ENCODE measurements around the gene SLC9B1. TPM values are rescaled to one million over a fixed set of nuclear protein-coding genes. Genes with fewer than 3 reads are reported as not detected.
A peak's percentile ranks its signal among the peaks of the same experiment; 100 is the strongest.

Gene SLC9B1
- polyA plus RNA-seq, 1 of the 3 experiments (the other 2 are of a cell fraction), result 0.21 TPM

DNA sequence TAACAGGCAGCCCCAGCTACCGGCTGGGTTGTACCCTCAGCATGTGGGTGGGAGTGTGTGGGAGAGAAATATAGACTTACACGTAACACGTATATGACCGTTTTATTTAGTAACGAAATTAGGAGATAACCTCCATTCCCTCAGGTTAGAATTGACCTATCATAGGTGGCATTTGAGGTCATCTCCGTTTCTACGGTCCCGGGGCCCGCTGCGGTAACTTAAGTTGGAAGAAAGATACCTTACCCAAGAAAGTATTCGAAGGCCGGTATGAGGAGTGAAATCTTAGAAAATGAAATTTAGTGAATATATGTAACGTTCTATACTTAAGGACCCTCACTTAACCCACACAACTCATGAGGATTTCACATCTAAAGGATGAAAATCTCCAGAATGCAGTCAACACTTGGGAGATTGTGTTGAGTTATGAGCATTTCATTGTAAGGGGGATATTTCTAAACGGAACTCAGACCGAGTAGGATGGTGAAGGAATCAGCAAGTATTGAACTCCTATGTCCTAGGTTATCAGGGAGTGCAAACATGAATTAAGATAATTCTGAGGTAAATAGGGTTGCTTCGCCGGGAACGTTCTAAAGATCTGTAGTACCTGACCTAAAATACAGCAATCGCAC is 149.8 kb downstream of the SLC9B1 start:
- CTCF ChIA-PET, result interaction anchor here (0.6 to 1.2 kb wide), 4 partner anchors 42 to 214 kb away, joined by 3 to 5 read pairs (median 4); partner anchors contain the start of gene UBE2D3
- 3% methylated on average over 19 of the region's 19 CpGs for WGBS (ENCODE audit: low lambda C conversion rate)
- peaks cover 2 to 14% of the 10 kb centered on the region in 2 experiments for H3K36me3 ChIP-seq (replicated peaks in 1 of 2; ENCODE audit: control insufficient read depth in 1 of 2, insufficient read depth in 2 of 2, low read length in 1 of 2)
- peaks cover 6% of the 10 kb centered on the region for H3F3A ChIP-seq (replicated peaks; ENCODE audit: insufficient read depth)
- H3K4me1 ChIP-seq (ENCODE audit: control insufficient read depth in 1 of 2, insufficient read depth in 2 of 2, low read depth in 1 of 2, low read length in 1 of 2), result peaks cover 9 to 10% of the 10 kb centered on the region in 2 experiments; a peak in 3 of 4 replicates
- no peak for DNase-seq
- H3K4me2 ChIP-seq, result peak overlapping the region; percentile 84
- POLR2A ChIA-PET, result interaction anchor here (0.5 to 2.9 kb wide), 8 partner anchors 10 to 222 kb away, joined by 3 to 85 read pairs (median 4); partner anchors contain the start of genes MANBA and UBE2D3
- peak overlapping the region; percentile 68 to 70 for H3K4me3 ChIP-seq (ENCODE audit: low read depth in 2 of 2, low read length in 1 of 2)
- H3K79me2 ChIP-seq (ENCODE audit: insufficient read depth), result peaks cover 82% of the 10 kb centered on the region
- H4K20me1 ChIP-seq (ENCODE audit: insufficient read depth), result no peaks in the 10 kb centered on the region
- no peaks in the 10 kb centered on the region for H3K9me3 ChIP-seq
- H3K27ac ChIP-seq (ENCODE audit: low read depth in 2 of 2, low read length in 1 of 2), result peak overlapping the region; percentile 89 to 98
- no peaks in the 10 kb centered on the region for H3K9me2 ChIP-seq
- H2AFZ ChIP-seq (ENCODE audit: low read depth), result peak overlapping the region; percentile 75
- TF ChIP-seq FOXJ3 (CRISPR knock-in tag; IDR thresholded peaks at IDR 0.05), result no peak
- no peak for TF ChIP-seq TEAD4 (IDR thresholded peaks at IDR 0.05; ENCODE audit: borderline replicate concordance, insufficient read depth)
- no peak for TF ChIP-seq EP300 (IDR thresholded peaks at IDR 0.05; ENCODE audit: borderline replicate concordance in 1 of 2, low read depth in 1 of 2, low read length in 1 of 2)
- TF ChIP-seq JUND (IDR thresholded peaks at IDR 0.05), result no peak
- TF ChIP-seq SMC3 (IDR thresholded peaks at IDR 0.05; ENCODE audit: low read depth, low read length), result no peak
- H3K27me3 ChIP-seq (ENCODE audit: insufficient read depth), result no peaks in the 10 kb centered on the region
- peak overlapping the region; percentile 73 for H3K9ac ChIP-seq

GRCh38 chr4:102868781-102869568 is 150.5 kb downstream of the SLC9B1 start, which contains the start of gene CISD2:
Gene CISD2 (plus strand): TSS chr4:102868992. CDS start chr4:102869085, 93 bp downstream.
- WGBS (ENCODE audit: low lambda C conversion rate), result 0% methylated on average over 29 of the region's 71 CpGs
- Histone ChIP-seq H3K9ac (peak within 1 kb of the TSS; percentile 73), H3K4me3 (ENCODE audit: low read depth in 2 of 2, low read length in 1 of 2) (peak within 1 kb of the TSS; percentile 68 to 70), H3K9me2 (no peaks in the 10 kb centered on the region), H3K4me2 (peak within 1 kb of the TSS; percentile 84), H3K4me1 (ENCODE audit: control insufficient read depth in 1 of 2, insufficient read depth in 2 of 2, low read depth in 1 of 2, low read length in 1 of 2) (peaks cover 9 to 10% of the 10 kb centered on the region in 2 experiments; a peak in 3 of 4 replicates), H3K27me3 (ENCODE audit: insufficient read depth) (no peaks in the 10 kb centered on the region), H4K20me1 (ENCODE audit: insufficient read depth) (no peaks in the 10 kb centered on the region), H3K36me3 (replicated peaks in 1 of 2; ENCODE audit: control insufficient read depth in 1 of 2, insufficient read depth in 2 of 2, low read length in 1 of 2) (peaks cover 0 to 12% of the 10 kb centered on the region in 2 experiments), H2AFZ (ENCODE audit: low read depth) (peak within 1 kb of the TSS; percentile 92), H3F3A (replicated peaks; ENCODE audit: insufficient read depth) (peaks cover 6% of the 10 kb centered on the region), H3K9me3 (no peaks in the 10 kb centered on the region), H3K27ac (ENCODE audit: low read depth in 2 of 2, low read length in 1 of 2) (peak within 1 kb of the TSS; percentile 89 to 98), H3K79me2 (ENCODE audit: insufficient read depth) (peaks cover 80% of the 10 kb centered on the region)
- ChIA-PET CTCF (interaction anchor here (0.6 to 1.2 kb wide), 4 partner anchors 41 to 213 kb away, joined by 3 to 5 read pairs (median 4); partner anchors contain the start of gene UBE2D3), POLR2A (interaction anchor here (0.6 to 2.9 kb wide), 9 partner anchors 11 to 325 kb away, joined by 3 to 85 read pairs (median 3); partner anchors contain the start of genes MANBA and UBE2D3)
- peak; percentile 94 for DNase-seq
- TF ChIP-seq IRF3 (IDR thresholded peaks at IDR 0.05; ENCODE audit: low read depth, low read length) (no peak), POLR2AphosphoS5 (IDR thresholded peaks at IDR 0.05; ENCODE audit: low read depth, low read length) (peak; percentile 89), MEF2A (IDR thresholded peaks at IDR 0.05; ENCODE audit: borderline replicate concordance, low read depth) (no peak), TCF12 (IDR thresholded peaks at IDR 0.05) (no peak), SMC3 (IDR thresholded peaks at IDR 0.05; ENCODE audit: low read depth, low read length) (no peak), JUND (IDR thresholded peaks at IDR 0.05) (no peak), SIN3A (IDR thresholded peaks at IDR 0.05; ENCODE audit: borderline replicate concordance, low read depth, low read length) (peak; percentile 71; the same call in 1 of the 2 replicates), RAD21 (IDR thresholded peaks at IDR 0.05; ENCODE audit: low read length) (no peak), GATA2 (CRISPR knock-in tag; IDR thresholded peaks at IDR 0.05) (peak; percentile 40; the same call in 1 of the 2 replicates), NFIC (IDR thresholded peaks at IDR 0.05; ENCODE audit: borderline replicate concordance) (no peak), FOSL2 (IDR thresholded peaks at IDR 0.05; ENCODE audit: borderline replicate concordance, low read depth) (no peak), RXRA (IDR thresholded peaks at IDR 0.05; ENCODE audit: borderline replicate concordance, low read depth) (no peak), FOXJ3 (CRISPR knock-in tag; IDR thresholded peaks at IDR 0.05) (no peak), YY1 (IDR thresholded peaks at IDR 0.05; ENCODE audit: low read depth) (no peak), EP300 (IDR thresholded peaks at IDR 0.05; ENCODE audit: borderline replicate concordance in 1 of 2, low read depth in 1 of 2, low read length in 1 of 2) (no peak), CHD2 (IDR thresholded peaks at IDR 0.05; ENCODE audit: low read length, partially characterized antibody) (peak; percentile 28), TEAD4 (IDR thresholded peaks at IDR 0.05; ENCODE audit: borderline replicate concordance, insufficient read depth) (no peak), EZH2phosphoT487 (IDR thresholded peaks at IDR 0.05; ENCODE audit: borderline replicate concordance, low read depth) (no peak), RCOR1 (IDR thresholded peaks at IDR 0.05; ENCODE audit: low read length) (no peak)
- TF ChIP-seq, protein P1, sequence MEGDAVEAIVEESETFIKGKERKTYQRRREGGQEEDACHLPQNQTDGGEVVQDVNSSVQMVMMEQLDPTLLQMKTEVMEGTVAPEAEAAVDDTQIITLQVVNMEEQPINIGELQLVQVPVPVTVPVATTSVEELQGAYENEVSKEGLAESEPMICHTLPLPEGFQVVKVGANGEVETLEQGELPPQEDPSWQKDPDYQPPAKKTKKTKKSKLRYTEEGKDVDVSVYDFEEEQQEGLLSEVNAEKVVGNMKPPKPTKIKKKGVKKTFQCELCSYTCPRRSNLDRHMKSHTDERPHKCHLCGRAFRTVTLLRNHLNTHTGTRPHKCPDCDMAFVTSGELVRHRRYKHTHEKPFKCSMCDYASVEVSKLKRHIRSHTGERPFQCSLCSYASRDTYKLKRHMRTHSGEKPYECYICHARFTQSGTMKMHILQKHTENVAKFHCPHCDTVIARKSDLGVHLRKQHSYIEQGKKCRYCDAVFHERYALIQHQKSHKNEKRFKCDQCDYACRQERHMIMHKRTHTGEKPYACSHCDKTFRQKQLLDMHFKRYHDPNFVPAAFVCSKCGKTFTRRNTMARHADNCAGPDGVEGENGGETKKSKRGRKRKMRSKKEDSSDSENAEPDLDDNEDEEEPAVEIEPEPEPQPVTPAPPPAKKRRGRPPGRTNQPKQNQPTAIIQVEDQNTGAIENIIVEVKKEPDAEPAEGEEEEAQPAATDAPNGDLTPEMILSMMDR (IDR thresholded peaks at IDR 0.05), result no peak
- TF ChIP-seq, protein P2, sequence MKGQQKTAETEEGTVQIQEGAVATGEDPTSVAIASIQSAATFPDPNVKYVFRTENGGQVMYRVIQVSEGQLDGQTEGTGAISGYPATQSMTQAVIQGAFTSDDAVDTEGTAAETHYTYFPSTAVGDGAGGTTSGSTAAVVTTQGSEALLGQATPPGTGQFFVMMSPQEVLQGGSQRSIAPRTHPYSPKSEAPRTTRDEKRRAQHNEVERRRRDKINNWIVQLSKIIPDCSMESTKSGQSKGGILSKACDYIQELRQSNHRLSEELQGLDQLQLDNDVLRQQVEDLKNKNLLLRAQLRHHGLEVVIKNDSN (IDR thresholded peaks at IDR 0.05; ENCODE audit: borderline replicate concordance, low read depth), result peak; percentile 95
